GM23248 (cell line): ENCODE measurements around the gene ZNF526. TPM values are rescaled to one million over a fixed set of nuclear protein-coding genes. Genes with fewer than 3 reads are reported as not detected.

Source experiments
- DNase-seq: peaks from one replicate; pipeline ENCODE4 v3.0.0-alpha.2; 2015
- H2AFZ ChIP-seq: fragments of 200-600 bp; sonication (generic); 2 replicates; pipeline ENCODE4 v1.6.1; 2016; ENCODE audit warnings: antibody characterized with exemption
- H3F3A ChIP-seq: fragments of 200-600 bp; sonication (generic); 2 replicates; pipeline ENCODE4 v1.6.1; 2016; ENCODE audit warnings: mild to moderate bottlenecking, antibody characterized with exemption, mixed run types; ENCODE audit not compliant: insufficient read depth
- H3K27ac ChIP-seq: fragments of 200-600 bp; sonication (generic); 2 replicates; pipeline ENCODE4 v1.5.1; 2016; ENCODE audit warnings: mild to moderate bottlenecking
- H3K27me3 ChIP-seq: fragments of 200-600 bp; sonication (generic); replicated peaks from 2 replicates; pipeline ENCODE4 v1.6.1; 2016; ENCODE audit warnings: mild to moderate bottlenecking; ENCODE audit not compliant: insufficient read depth
- H3K36me3 ChIP-seq: fragments of 200-600 bp; sonication (generic); 2 replicates; pipeline ENCODE4 v1.6.1; 2016; ENCODE audit warnings: low read depth, mild to moderate bottlenecking
- H3K4me1 ChIP-seq: fragments of 200-600 bp; sonication (generic); 2 replicates; pipeline ENCODE4 v1.6.1; 2016; ENCODE audit warnings: mild to moderate bottlenecking; ENCODE audit not compliant: insufficient read depth
- H3K4me2 ChIP-seq: fragments of 200-600 bp; sonication (generic); one replicate; pipeline ENCODE4 v1.6.1; 2016; ENCODE audit warnings: mild to moderate bottlenecking; ENCODE audit not compliant: unreplicated experiment
- H3K4me3 ChIP-seq: fragments of 200-600 bp; sonication (generic); 2 replicates; pipeline ENCODE4 v1.5.1; 2016; ENCODE audit warnings: mild to moderate bottlenecking
- H3K79me2 ChIP-seq: fragments of 200-600 bp; sonication (generic); 2 replicates; pipeline ENCODE4 v1.6.1; 2016; ENCODE audit warnings: mild to moderate bottlenecking; ENCODE audit not compliant: insufficient read depth
- H3K9ac ChIP-seq: fragments of 200-600 bp; sonication (generic); 2 replicates; pipeline ENCODE4 v1.6.1; 2016; ENCODE audit warnings: mild to moderate bottlenecking
- H3K9me2 ChIP-seq: fragments of 200-600 bp; sonication (generic); 2 replicates; pipeline ENCODE4 v1.6.1; 2016; ENCODE audit warnings: mixed run types, mild to moderate bottlenecking, moderate library complexity; ENCODE audit not compliant: insufficient read depth
- H3K9me3 ChIP-seq: fragments of 200-600 bp; sonication (generic); one replicate; pipeline ENCODE4 v1.6.1; 2017; ENCODE audit warnings: low read depth
- H4K20me1 ChIP-seq: fragments of 200-600 bp; sonication (generic); 2 replicates; pipeline ENCODE4 v1.6.0; 2016; ENCODE audit not compliant: insufficient read depth
- EZH2 ChIP-seq: fragments of 200-600 bp; sonication (generic); IDR thresholded peaks from 2 replicates; pipeline ENCODE4 v1.6.1; 2018; ENCODE audit warnings: antibody characterized with exemption, mild to moderate bottlenecking; ENCODE audit not compliant: insufficient read depth, poor library complexity, severe bottlenecking
- EZH2phosphoT487 ChIP-seq: fragments of 200-600 bp; sonication (generic); IDR thresholded peaks from 2 replicates; pipeline ENCODE4 v1.6.1; 2018; ENCODE audit warnings: antibody characterized with exemption, moderate library complexity, mild to moderate bottlenecking, low read depth; ENCODE audit not compliant: insufficient read depth
- WGBS, 2 experiments: methylation state at CpG; one replicate each; pipeline ENCODE4 v1.1.6; 2015 to 2017; ENCODE audit warnings: low lambda C conversion rate in 2 of 2, low coverage in 1 of 2; ENCODE audit errors: missing lambda C conversion rate in 2 of 2; 5-methylcytosine and 5-hydroxymethylcytosine counted together
- in situ Hi-C: fragments of 300-500 bp; cut with MboI; formaldehyde crosslinking; loops from 2 replicates; pipeline ENCODE4 v1.15.0; 2020
- polyA plus RNA-seq: library from polyadenylated mRNA; unstranded; fragments of >200 nt; fragmentation: Nextera tagmentation; extraction: Ambion mirVana; gene quantifications from 2 replicates; pipeline ENCODE4 v1.2.1, GENCODE V29; 2016
- total RNA-seq: library from RNA; depleted of rRNA; stranded (reverse); fragments of >200 nt; shearing (Covaris generic); gene quantifications from 2 replicates; pipeline ENCODE4 v1.2.3, GENCODE V29; 2014; rRNA removed

ZNF526 gene
- 7.8 and 8.7 TPM in 2 replicates for total RNA-seq
- 10.2 and 10.5 TPM in 2 replicates for polyA plus RNA-seq

- peak within 1 kb of the TSS; percentile 95 for H3K9ac ChIP-seq
- peak within 1 kb of the TSS; percentile 86 for H3K4me3 ChIP-seq
- no peaks in the 10 kb centered on the region for H3K9me2 ChIP-seq
- H3F3A ChIP-seq: peaks cover 19% of the 10 kb centered on the region
- 0 out of 2 replicates have a peak, but pooled peaks cover 4% of the 10 kb centered on the region for H3K36me3 ChIP-seq
- in situ Hi-C loops: no loop called here
- H3K9me3 ChIP-seq: no peaks in the 10 kb centered on the region
- peak within 1 kb of the TSS; percentile 98 for H3K4me2 ChIP-seq
- H4K20me1 ChIP-seq: no peaks in the 10 kb centered on the region
- peak within 1 kb of the TSS; percentile 63 for H2AFZ ChIP-seq
- TF ChIP-seq EZH2phosphoT487 (no peak), EZH2 (no peak)
- peaks cover 25% of the 10 kb centered on the region for H3K4me1 ChIP-seq
- WGBS, 2 experiments: 1 to 2% methylated on average over 42 to 53 of the region's 53 CpGs
- H3K27ac ChIP-seq: peak within 1 kb of the TSS; percentile 97
- peaks cover 88% of the 10 kb centered on the region for H3K79me2 ChIP-seq
- H3K27me3 ChIP-seq: no peaks in the 10 kb centered on the region
- peak; percentile 99 for DNase-seq
Measured at GRCh38 chr19:42219812-42220750, at the start of gene ZNF526. ZNF526 (plus strand) TSS chr19:42220312; CDS start chr19:42224404, 4,092 bp downstream.

GRCh38 chr19:42170715-42171114, 49.4 kb upstream of the ZNF526 start:
- Histone ChIP-seq H3K9me2 (no peaks in the 10 kb centered on the region), H3K27me3 (peaks cover 12% of the 10 kb centered on the region), H3K4me2 (no peak overlapping the region), H3K4me3 (no peak overlapping the region), H3K27ac (no peak overlapping the region), H3K79me2 (no peaks in the 10 kb centered on the region), H3K9me3 (no peaks in the 10 kb centered on the region), H3F3A (no peaks in the 10 kb centered on the region), H2AFZ (no peak overlapping the region), H3K36me3 (no peaks in the 10 kb centered on the region), H4K20me1 (no peaks in the 10 kb centered on the region), H3K9ac (no peak overlapping the region), H3K4me1 (peaks cover 2% of the 10 kb centered on the region; the same call in 1 of the 2 replicates)
- WGBS, 2 experiments: 77 to 81% methylated on average over 16 of the region's 16 CpGs
- in situ Hi-C loops: no loop called here
- DNase-seq: no peak
- no peak for TF ChIP-seq EZH2
- no peak for TF ChIP-seq EZH2phosphoT487

- no peak overlapping the region for H3K4me2 ChIP-seq
- H3K9me3 ChIP-seq: no peaks in the 10 kb centered on the region
- H3K27me3 ChIP-seq: peaks cover 13% of the 10 kb centered on the region
- 79 to 82% methylated on average over 7 of the region's 7 CpGs for WGBS, 2 experiments
- no peak overlapping the region for H3K27ac ChIP-seq
- in situ Hi-C loops: no loop called here
- H3K79me2 ChIP-seq: no peaks in the 10 kb centered on the region
- no peak overlapping the region for H3K9ac ChIP-seq
- H3K9me2 ChIP-seq: no peaks in the 10 kb centered on the region
- no peaks in the 10 kb centered on the region for H3K36me3 ChIP-seq
- H3K4me1 ChIP-seq: peaks cover 7% of the 10 kb centered on the region; the same call in 1 of the 2 replicates
- H2AFZ ChIP-seq: no peak overlapping the region
- no peak overlapping the region for H3K4me3 ChIP-seq
- DNase-seq: no peak
- no peaks in the 10 kb centered on the region for H3F3A ChIP-seq
- no peak for TF ChIP-seq EZH2
- TF ChIP-seq EZH2phosphoT487: no peak
- no peaks in the 10 kb centered on the region for H4K20me1 ChIP-seq
Measured at GRCh38 chr19:42172261-42172660, 47.9 kb upstream of the ZNF526 start.

- in situ Hi-C loops: no loop called here
- no peak overlapping the region for H3K4me2 ChIP-seq
- DNase-seq: no peak
- no peak overlapping the region for H3K9ac ChIP-seq
- H4K20me1 ChIP-seq: no peaks in the 10 kb centered on the region
- no peak overlapping the region for H2AFZ ChIP-seq
- peaks cover 28% of the 10 kb centered on the region for H3K27me3 ChIP-seq
- TF ChIP-seq EZH2phosphoT487 (no peak), EZH2 (no peak)
- no peak overlapping the region for H3K4me3 ChIP-seq
- no peak overlapping the region for H3K27ac ChIP-seq
- H3F3A ChIP-seq: peaks cover 6% of the 10 kb centered on the region; the same call in 1 of the 2 replicates
- H3K4me1 ChIP-seq: peaks cover 7% of the 10 kb centered on the region; the same call in 1 of the 2 replicates
- H3K9me2 ChIP-seq: no peaks in the 10 kb centered on the region
- WGBS, 2 experiments: 74 to 80% methylated on average over 5 of the region's 5 CpGs
- H3K9me3 ChIP-seq: no peaks in the 10 kb centered on the region
- H3K79me2 ChIP-seq: no peaks in the 10 kb centered on the region
- H3K36me3 ChIP-seq: no peaks in the 10 kb centered on the region
Measured at GRCh38 chr19:42173695-42174094, 46.4 kb upstream of the ZNF526 start.
